Glutamatergic neuron (in vitro differentiated cells): Measurements from ENCODE around the gene TELO2. TPM values are rescaled to one million over a fixed set of nuclear protein-coding genes. Genes with fewer than 3 reads are reported as not detected.

Experiments used
- DNase-seq: peaks from one replicate; pipeline ENCODE4 v3.0.0; 2022
- H3K27ac Mint-ChIP-seq: one replicate; pipeline ENCODE4 v1.8.0; 2020; ENCODE audit warnings: mild to moderate bottlenecking, mixed read lengths, inconsistent platforms; ENCODE audit not compliant: unreplicated experiment
- H3K27me3 Mint-ChIP-seq: one replicate; pipeline ENCODE4 v1.8.0; 2020; ENCODE audit warnings: mild to moderate bottlenecking, moderate library complexity, mixed read lengths, inconsistent platforms; ENCODE audit not compliant: unreplicated experiment
- H3K36me3 Mint-ChIP-seq: one replicate; pipeline ENCODE4 v1.8.0; 2020; ENCODE audit warnings: mild to moderate bottlenecking, mixed read lengths, inconsistent platforms; ENCODE audit not compliant: unreplicated experiment
- H3K4me1 Mint-ChIP-seq: one replicate; pipeline ENCODE4 v1.8.0; 2020; ENCODE audit warnings: mild to moderate bottlenecking, low read depth, mixed read lengths, inconsistent platforms; ENCODE audit not compliant: unreplicated experiment
- H3K4me3 Mint-ChIP-seq: one replicate; pipeline ENCODE4 v1.8.0; 2020; ENCODE audit warnings: mild to moderate bottlenecking, mixed read lengths, inconsistent platforms; ENCODE audit not compliant: unreplicated experiment
- H3K9me3 Mint-ChIP-seq: one replicate; pipeline ENCODE4 v1.8.0; 2020; ENCODE audit warnings: mild to moderate bottlenecking, moderate library complexity, mixed read lengths, inconsistent platforms; ENCODE audit not compliant: unreplicated experiment
- CTCF ChIP-seq: fragments of 200-600 bp; sonication (generic); IDR thresholded peaks from one replicate; pipeline ENCODE4 v1.5.0; 2021; ENCODE audit not compliant: partially characterized antibody, unreplicated experiment
- total RNA-seq: library from RNA; stranded (reverse); fragmentation: NEBNext Ultra II Directional; extraction: Animal tissue kit (Norgen Biotek cat#: 25700); gene quantifications from one replicate; pipeline ENCODE4 v1.2.1, GENCODE V29; 2021; ENCODE audit not compliant: unreplicated experiment

TELO2 gene
- total RNA-seq, 1 donor from 2014 or later = 101 TPM

- no peak overlapping the region for H3K4me3 Mint-ChIP-seq
- peaks cover 3% of the 10 kb centered on the region for H3K9me3 Mint-ChIP-seq
- TF ChIP-seq CTCF = no peak
- DNase-seq = no peak
- peaks cover under 1% of the 10 kb centered on the region for H3K27me3 Mint-ChIP-seq
- H3K36me3 Mint-ChIP-seq = no peaks in the 10 kb centered on the region
- H3K4me1 Mint-ChIP-seq = no peaks in the 10 kb centered on the region
- H3K27ac Mint-ChIP-seq = no peak overlapping the region
These were observed 6.8 kb downstream of the TELO2 start for GRCh38 chr16:1499756-1500464.

- no peaks in the 10 kb centered on the region for H3K4me1 Mint-ChIP-seq
- H3K4me3 Mint-ChIP-seq = no peak overlapping the region
- H3K27me3 Mint-ChIP-seq = no peaks in the 10 kb centered on the region
- no peak for TF ChIP-seq CTCF
- H3K9me3 Mint-ChIP-seq = peaks cover 3% of the 10 kb centered on the region
- no peak for DNase-seq
- H3K36me3 Mint-ChIP-seq = no peaks in the 10 kb centered on the region
- no peak overlapping the region for H3K27ac Mint-ChIP-seq
These were observed 7.4 kb downstream of the TELO2 start for GRCh38 chr16:1500465-1501150.

- TF ChIP-seq CTCF = no peak
- Mint-ChIP-seq H3K4me1 (no peaks in the 10 kb centered on the region), H3K4me3 (no peak overlapping the region), H3K27me3 (no peaks in the 10 kb centered on the region), H3K27ac (no peak overlapping the region), H3K36me3 (no peaks in the 10 kb centered on the region), H3K9me3 (peaks cover 3% of the 10 kb centered on the region)
- DNase-seq = no peak
These were observed 8.5 kb downstream of the TELO2 start for GRCh38 chr16:1501630-1502029.

GRCh38 chr16:1502092-1503004, 9.2 kb downstream of the TELO2 start:
- peaks cover under 1% of the 10 kb centered on the region for H3K27me3 Mint-ChIP-seq
- DNase-seq = no peak
- no peak overlapping the region for H3K27ac Mint-ChIP-seq
- peaks cover 3% of the 10 kb centered on the region for H3K9me3 Mint-ChIP-seq
- no peaks in the 10 kb centered on the region for H3K4me1 Mint-ChIP-seq
- no peak for TF ChIP-seq CTCF
- H3K4me3 Mint-ChIP-seq = no peak overlapping the region
- H3K36me3 Mint-ChIP-seq = no peaks in the 10 kb centered on the region
